ENCODE measurements around the gene SUMF1.

The SUMF1 gene

GRCh38 chr3:4411236-4411635, 55.8 kb downstream of the SUMF1 start:
- DNase-seq, result no peak

- DNase-seq, result no peak
Observed at GRCh38 chr3:4410606-4411005, 56.5 kb downstream of the SUMF1 start.

- DNase-seq, result no peak
Observed at GRCh38 chr3:4409971-4410573, 57.0 kb downstream of the SUMF1 start.

GRCh38 chr3:4409415-4409814, 57.7 kb downstream of the SUMF1 start:
- no peak for DNase-seq

GRCh38 chr3:4408958-4409357, 58.1 kb downstream of the SUMF1 start:
- DNase-seq, result no peak

DNA sequence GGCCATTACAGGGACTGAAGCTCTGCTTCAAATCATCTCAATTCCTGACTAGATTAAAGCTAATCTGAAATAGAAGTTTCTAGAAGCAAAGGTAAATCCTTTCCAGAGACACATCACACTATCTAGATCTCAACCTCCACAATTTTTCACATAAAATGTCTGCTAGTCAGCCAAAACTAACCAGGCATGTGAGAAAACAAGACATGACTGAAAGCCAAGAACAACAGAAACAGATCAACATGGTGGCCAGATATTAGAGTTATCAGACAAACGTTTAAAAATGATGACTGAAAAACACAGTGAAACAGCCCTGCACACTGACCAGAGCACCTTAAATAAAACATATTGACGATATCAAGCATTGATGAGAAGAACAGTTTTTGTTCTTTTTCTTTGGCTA, 59.1 kb downstream of the SUMF1 start:
- no peak for DNase-seq

DNA sequence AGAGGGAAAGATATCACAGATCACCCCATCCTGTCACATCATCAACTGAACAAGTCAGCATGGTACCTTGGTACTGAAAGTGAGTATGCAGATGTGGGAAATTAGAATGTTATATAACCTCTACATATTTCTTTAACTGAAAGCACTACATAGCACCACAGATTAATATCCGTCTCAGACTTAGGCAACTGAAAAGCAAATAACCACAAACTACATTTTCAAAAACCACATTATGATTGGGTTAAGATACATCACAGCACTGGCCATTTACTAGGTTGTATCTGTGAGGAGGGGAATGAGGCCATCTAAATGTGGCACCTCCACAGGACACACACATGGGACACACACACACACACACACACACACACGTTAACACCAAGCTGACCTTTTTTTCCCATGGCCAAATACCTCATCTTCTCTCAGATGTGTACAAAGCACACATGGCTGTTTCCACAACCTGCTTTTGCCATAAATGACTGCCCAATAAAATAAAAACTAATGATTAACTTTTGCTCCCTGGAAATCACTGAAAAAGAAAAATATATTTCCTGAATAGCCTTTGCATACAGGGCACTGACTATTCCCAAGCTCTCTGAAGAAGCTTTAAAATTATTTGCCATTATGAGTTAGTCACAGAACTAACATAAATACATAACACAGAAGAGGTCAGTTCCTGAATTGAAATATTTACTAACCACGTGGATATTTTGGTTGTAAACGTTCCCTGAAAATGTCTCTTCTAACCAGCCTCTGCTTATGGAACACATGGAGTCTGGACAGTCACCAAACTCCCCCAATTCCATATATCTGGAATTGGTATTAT, 60.1 kb downstream of the SUMF1 start:
- no peak for DNase-seq

DNA sequence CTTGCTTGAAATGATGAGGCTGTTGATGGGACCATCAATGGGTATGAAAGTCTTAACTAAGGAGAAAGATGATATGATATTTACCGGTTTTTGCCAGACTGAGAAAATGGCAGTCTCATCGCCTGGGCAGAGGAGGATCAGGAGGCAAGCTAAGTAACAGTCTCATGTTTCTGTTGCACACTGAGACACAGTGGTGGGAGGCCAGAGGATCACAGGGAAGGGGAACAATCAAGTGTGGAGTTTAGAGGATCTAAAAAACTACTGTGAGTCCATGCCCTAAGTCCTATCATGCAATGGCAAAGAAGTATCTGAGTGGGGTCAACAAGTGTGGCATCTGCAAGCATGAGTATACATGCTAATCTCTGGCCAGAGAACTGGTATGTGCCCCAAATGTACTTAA, 62.2 kb downstream of the SUMF1 start:
- DNase-seq, result no peak

DNA sequence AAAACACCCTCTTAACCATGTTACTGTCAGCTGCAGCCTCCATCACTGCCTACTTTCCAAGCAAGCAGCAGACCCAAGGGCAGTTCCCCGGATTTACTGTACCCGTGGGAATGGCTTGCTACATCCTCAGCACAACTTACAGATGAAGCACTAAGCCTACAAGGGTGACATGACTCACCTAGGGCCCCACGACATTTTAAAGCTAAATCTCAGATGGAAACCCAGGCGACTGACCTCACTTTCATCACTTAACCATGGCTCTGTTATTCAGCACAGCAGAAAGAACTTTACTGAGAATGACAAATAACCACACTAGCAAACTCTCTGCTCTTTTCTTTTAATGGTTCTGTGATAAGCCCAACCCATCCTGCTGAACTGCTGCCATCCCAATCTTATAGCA, 65.6 kb downstream of the SUMF1 start:
- no peak for DNase-seq

GRCh38 chr3:4399476-4399875, 67.6 kb downstream of the SUMF1 start:
- DNase-seq, result no peak

GRCh38 chr3:4398941-4399245, 68.2 kb downstream of the SUMF1 start:
- no peak for DNase-seq

- no peak for DNase-seq
Observed at GRCh38 chr3:4398120-4398940, 68.7 kb downstream of the SUMF1 start.

DNA sequence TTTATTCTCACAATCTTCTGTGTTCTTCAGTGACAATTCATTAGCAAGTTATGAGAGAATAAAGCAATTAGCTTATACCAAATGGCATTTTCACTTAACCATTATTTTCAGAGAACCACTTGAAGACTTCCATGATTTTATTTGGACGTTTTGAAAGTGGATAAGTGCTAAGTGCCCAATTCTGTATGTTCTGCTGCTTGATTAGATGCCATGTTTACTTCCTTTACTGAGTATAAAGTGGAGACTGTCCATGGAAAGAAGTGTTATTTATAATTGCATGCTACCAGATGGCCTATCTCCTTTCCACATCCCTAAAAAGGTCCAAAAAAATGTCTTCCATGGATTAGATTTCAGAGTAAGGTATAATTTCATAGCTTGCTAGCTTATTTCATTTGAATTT, 69.6 kb downstream of the SUMF1 start:
- DNase-seq, result no peak

GRCh38 chr3:4396542-4396941, 70.5 kb downstream of the SUMF1 start:
- no peak for DNase-seq

DNA sequence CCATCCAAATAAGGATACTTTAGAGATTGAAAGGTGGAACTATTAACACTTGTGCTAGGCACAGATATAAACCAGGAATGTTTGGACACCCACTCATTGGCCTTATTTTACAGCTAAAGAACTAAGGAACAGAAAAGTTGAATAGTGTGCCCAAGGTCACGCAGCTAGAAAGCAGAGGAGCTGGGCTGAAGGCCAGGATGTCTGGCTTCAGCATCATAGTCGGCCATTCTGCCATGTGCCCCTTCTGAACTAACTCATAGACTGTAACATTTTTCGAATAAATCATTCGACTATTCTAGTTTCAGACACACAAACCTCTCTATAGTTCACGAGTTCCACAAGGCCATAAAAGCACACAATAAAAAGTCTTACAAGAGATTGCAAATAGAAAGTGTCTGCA, 71.1 kb downstream of the SUMF1 start:
- no peak for DNase-seq

- no peak for DNase-seq
Observed at GRCh38 chr3:4395448-4395847, 71.6 kb downstream of the SUMF1 start.

DNA sequence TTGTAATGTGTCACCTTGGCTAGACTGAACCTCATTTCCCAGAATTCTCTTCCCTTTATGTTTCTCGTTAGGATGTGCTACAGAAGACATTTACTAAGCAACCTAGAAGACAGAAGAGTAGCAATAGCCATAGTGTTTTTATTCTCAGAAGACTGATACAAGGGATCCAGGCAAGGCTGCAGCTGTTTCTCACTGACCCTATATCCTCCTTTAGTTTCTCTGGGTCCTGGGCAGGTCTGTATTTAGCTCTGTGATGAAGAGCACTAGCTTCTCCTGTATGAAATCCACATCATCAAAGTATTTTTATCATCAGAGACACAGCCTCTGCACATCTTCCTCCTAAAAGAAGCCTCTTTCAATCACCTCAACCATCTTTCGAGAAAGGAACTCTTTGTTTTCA, 72.5 kb downstream of the SUMF1 start:
- DNase-seq, result no peak

DNA sequence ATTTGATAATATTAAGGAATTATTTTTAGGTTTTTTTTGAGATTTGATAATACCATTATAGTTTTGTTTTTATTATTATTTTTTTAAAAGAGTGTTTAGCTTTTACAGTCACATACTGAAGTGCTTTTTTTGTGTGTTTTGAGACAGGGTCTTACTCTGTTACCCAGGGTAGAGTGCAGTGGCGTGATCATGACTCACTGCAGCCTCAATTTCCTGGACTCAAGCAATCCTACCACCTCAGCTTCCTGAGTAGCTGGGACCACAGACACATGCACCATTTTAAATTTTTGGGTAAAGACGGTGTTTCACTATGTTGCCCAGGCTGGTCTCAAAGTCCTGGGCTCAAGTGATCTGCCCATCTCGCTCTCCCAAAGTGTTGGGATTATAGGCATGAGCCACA, 73.0 kb downstream of the SUMF1 start:
- no peak for DNase-seq

GRCh38 chr3:4392992-4393391, 74.1 kb downstream of the SUMF1 start:
- DNase-seq, result no peak

- no peak for DNase-seq
Observed at GRCh38 chr3:4387210-4388204, 79.6 kb downstream of the SUMF1 start.

DNA sequence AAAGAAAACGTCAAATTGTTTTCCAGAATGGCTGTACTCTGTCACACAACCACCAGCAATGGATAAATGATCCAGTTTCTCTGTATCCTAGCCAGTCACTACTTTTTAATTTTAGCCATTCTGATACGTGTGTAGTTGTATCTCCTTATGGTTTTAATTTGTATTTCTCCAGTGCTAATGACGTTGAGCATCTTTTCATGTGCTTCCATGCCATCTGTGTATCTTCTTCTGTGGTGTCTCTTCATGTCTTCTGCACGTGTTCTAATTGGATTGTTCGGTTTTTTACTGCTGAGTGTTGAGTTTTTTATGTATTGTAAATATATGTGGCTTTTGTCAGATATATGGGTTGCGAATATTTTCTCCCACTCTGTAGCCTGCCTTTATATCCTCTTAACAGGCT, 81.9 kb downstream of the SUMF1 start:
- DNase-seq, result no peak

GRCh38 chr3:4380013-4380412, 87.1 kb downstream of the SUMF1 start:
- DNase-seq, result no peak

DNA sequence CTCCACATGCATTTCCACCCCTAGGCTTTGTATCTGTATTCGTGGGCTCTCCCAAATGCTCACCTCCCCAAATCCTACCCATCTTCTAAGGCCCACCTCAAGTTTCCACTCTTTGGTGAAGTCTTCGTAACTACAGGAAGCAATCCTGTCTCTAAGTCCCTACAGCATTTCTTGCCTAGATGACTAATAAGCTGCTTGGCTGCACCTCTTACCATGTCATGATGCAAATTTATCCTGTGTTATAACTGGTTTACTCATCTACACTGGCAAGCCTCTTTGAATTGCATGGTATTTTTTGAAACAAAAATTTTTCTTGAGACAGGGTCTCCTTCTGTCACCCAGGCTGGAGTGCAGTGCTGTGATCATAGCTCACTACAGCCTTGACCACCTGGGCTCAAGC, 90.6 kb downstream of the SUMF1 start:
- DNase-seq, result no peak
